OCI-LY1 (cell line): Measurements from ENCODE around the gene FOXD1.

Source experiments
- CTCF ChIP-seq: fragments of 200-600 bp; sonication (generic), shearing (Covaris generic); IDR thresholded peaks from 2 replicates; pipeline ENCODE4 v1.5.1; 2017; ENCODE audit warnings: mild to moderate bottlenecking, antibody characterized with exemption, low read length, moderate library complexity, mixed read lengths
- EZH2 ChIP-seq: fragments of 200-600 bp; sonication (generic), shearing (Covaris generic); IDR thresholded peaks from 2 replicates; pipeline ENCODE4 v1.8.0; 2017; ENCODE audit warnings: borderline replicate concordance, mixed run types, mild to moderate bottlenecking, antibody characterized with exemption, low read length, moderate library complexity, mixed read lengths

- TF ChIP-seq CTCF (no peak), EZH2 (no peak)
Measured at GRCh38 chr5:73493421-73493820, 44.8 kb upstream of the FOXD1 start.
